Peyer's patch (tissue), 4 donors: Measurements from ENCODE around the gene NOC4L. TPM values are rescaled to one million over a fixed set of nuclear protein-coding genes. Genes with fewer than 3 reads are reported as not detected.
A peak's percentile ranks its signal among the peaks of the same experiment; 100 is the strongest.
"Not testable (repeated sequence)": the region's sequence is repeated elsewhere in the genome, so short reads cannot be mapped to it uniquely, and the experiment has no call there.

Experiments used
- DNase-seq, 3 donors: peaks; one replicate each; pipeline ENCODE4 v3.0.0-alpha.2; 2017 to 2019
- H3K27ac ChIP-seq, 4 donors: fragments of 200-600 bp; sonication (generic); one replicate each; pipeline ENCODE4 v1.5.1; 2016 to 2019
- H3K27me3 ChIP-seq, 2 donors: fragments of 200-600 bp; sonication (generic); one replicate each; pipeline ENCODE4 v1.5.1; 2019
- H3K36me3 ChIP-seq, 3 donors: fragments of 200-600 bp; sonication (generic); one replicate each; pipeline ENCODE4 v1.5.1; 2016 to 2019
- H3K4me1 ChIP-seq, 4 donors: fragments of 200-600 bp; sonication (generic); one replicate each; pipeline ENCODE4 v1.5.1; 2016 to 2019
- H3K4me3 ChIP-seq, 4 donors: fragments of 200-600 bp; sonication (generic); 1 replicate in 3 of 4; 2 replicates in 1 of 4; pipeline ENCODE4 v1.5.1; 2016 to 2019; ENCODE audit warnings: mild to moderate bottlenecking in 1 of 4
- H3K9me3 ChIP-seq, 4 donors: fragments of 200-600 bp; sonication (generic); one replicate each; pipeline ENCODE4 v1.5.1; 2016 to 2019; ENCODE audit warnings: mild to moderate bottlenecking in 1 of 4
- POLR2A ChIP-seq, 2 donors: fragments of 450-650 bp; IDR thresholded peaks; one replicate each; pipeline ENCODE4 v1.5.1; 2017; ENCODE audit warnings: antibody characterized with exemption in 2 of 2, mild to moderate bottlenecking in 2 of 2, moderate library complexity in 2 of 2
- total RNA-seq, 4 donors: library from RNA; depleted of rRNA; stranded (reverse); fragments of >200 nt; gene quantifications; one replicate each; pipeline ENCODE4 v1.1.0, GENCODE V29; 2016
- TF ChIP-seq, protein P1 (sequence below), 6 experiments: fragments of 450-650 bp in 4 of 6; fragments of 200-600 bp in 2 of 6; sonication (generic) in 1 of 6; IDR thresholded peaks; one replicate each; pipeline ENCODE4 v1.5.1; 2017 to 2019; ENCODE audit warnings: antibody characterized with exemption in 6 of 6, mild to moderate bottlenecking in 3 of 6, moderate library complexity in 1 of 6

The NOC4L gene
- total RNA-seq, 4 donors from 2014 or later = 8.9 to 47.0 (median 12.2) TPM

DNA sequence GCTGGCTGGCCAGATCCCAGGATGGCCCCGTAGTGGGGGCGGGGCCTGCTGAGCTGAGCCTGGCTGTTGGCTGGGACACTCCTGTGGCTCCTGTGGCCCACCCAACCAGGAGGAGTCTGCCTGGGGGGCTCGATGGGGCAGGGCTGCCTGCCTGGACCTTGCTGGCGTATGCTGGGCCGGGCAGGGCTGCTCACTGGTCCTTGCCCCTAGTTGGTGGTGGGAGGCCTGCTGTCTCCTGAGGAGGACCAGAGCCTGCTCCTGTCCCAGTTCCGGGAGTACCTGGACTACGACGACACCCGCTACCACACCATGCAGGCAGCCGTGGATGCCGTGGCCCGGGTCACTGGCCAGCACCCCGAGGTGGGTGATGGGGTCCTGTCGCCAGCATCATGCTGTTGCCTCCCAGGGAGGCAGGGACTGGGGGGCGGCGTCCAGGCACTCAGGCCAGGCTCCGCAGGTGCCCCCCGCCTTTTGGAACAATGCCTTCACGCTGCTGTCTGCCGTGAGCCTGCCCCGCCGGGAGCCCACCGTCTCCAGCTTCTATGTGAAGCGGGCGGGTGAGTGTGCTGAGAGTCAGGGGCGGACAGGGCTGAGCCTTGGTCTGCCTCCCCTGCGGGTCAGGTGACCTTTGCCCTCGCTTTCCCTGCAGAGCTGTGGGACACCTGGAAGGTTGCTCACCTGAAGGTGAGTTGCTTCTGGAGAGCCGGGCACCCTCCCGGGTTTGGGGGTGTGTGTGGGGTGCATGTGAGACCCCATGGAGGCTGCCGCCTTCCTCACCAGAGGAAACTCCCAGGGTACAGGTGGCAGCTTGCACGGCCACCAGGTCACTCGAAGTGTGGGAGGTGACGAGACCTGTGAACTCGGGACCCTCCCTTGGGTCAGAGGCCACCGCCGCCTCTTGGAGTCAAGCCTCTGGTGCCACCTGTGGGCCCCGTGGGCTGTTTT, 3.4 kb downstream of the NOC4L start:
- peak in 1 of 3 donors; percentile 43 for DNase-seq
- no peak overlapping the region for H3K4me3 ChIP-seq
- H3K27ac ChIP-seq = no peak overlapping the region
- no peaks in the 10 kb centered on the region for H3K9me3 ChIP-seq
- H3K4me1 ChIP-seq = peaks cover 5 to 22% (median 16%) of the 10 kb centered on the region in 4 donors
- TF ChIP-seq POLR2A (IDR thresholded peaks at IDR 0.05) = no peak
- TF ChIP-seq, protein P1, sequence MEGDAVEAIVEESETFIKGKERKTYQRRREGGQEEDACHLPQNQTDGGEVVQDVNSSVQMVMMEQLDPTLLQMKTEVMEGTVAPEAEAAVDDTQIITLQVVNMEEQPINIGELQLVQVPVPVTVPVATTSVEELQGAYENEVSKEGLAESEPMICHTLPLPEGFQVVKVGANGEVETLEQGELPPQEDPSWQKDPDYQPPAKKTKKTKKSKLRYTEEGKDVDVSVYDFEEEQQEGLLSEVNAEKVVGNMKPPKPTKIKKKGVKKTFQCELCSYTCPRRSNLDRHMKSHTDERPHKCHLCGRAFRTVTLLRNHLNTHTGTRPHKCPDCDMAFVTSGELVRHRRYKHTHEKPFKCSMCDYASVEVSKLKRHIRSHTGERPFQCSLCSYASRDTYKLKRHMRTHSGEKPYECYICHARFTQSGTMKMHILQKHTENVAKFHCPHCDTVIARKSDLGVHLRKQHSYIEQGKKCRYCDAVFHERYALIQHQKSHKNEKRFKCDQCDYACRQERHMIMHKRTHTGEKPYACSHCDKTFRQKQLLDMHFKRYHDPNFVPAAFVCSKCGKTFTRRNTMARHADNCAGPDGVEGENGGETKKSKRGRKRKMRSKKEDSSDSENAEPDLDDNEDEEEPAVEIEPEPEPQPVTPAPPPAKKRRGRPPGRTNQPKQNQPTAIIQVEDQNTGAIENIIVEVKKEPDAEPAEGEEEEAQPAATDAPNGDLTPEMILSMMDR (IDR thresholded peaks at IDR 0.05) = no peak
- no peaks in the 10 kb centered on the region for H3K27me3 ChIP-seq
- H3K36me3 ChIP-seq = peaks cover 0 to 31% (median 0%) of the 10 kb centered on the region in 3 donors

DNA sequence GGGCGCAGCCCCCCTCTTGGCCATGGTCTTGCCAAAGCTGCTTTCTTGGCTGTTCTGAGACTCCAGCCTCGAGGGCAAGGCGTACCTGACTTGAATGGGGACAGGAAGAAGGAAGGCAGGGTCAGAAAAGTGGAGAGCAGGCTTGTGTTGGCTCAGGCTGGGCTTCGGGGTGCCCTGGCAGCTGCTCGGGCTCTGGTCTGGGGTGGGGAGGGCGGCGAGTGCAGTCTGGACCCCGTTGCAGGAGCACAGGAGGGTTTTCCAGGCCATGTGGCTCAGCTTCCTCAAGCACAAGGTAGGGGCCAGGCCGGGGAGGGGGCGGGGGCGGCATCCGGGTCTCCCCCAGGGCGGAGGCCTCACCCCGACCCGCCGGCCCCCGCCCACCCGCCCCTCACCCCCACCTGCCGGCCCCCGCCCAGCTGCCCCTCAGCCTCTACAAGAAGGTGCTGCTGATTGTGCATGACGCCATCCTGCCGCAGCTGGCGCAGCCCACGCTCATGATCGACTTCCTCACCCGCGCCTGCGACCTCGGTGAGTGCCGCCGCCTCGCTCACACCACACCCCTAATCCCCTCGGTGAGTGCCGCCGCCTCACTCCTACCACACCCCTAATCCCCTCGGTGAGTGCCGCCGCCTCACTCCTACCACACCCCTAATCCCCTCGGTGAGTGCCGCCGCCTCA, 4.2 kb downstream of the NOC4L start:
- Histone ChIP-seq H3K4me1 (peaks cover 5 to 14% (median 10%) of the 10 kb centered on the region in 4 donors), H3K36me3 (peaks cover 0 to 31% (median 0%) of the 10 kb centered on the region in 3 donors), H3K27ac (no peak overlapping the region), H3K4me3 (no peak overlapping the region), H3K9me3 (no peaks in the 10 kb centered on the region), H3K27me3 (no peaks in the 10 kb centered on the region)
- no peak for DNase-seq
- no peak for TF ChIP-seq POLR2A (IDR thresholded peaks at IDR 0.05)
- TF ChIP-seq, protein P1 (IDR thresholded peaks at IDR 0.05) = no peak

DNA sequence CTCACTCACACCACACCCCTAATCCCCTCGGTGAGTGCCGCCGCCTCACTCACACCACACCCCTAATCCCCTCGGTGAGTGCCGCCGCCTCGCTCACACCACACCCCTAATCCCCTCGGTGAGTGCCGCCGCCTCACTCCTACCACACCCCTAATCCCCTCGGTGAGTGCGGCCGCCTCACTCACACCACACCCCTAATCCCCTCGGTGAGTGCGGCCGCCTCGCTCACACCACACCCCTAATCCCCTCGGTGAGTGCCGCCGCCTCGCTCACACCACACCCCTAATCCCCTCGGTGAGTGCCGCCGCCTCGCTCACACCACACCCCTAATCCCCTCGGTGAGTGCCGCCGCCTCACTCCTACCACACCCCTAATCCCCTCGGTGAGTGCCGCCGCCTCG, 5.3 kb downstream of the NOC4L start:
- not testable (repeated sequence) for H3K27ac ChIP-seq, DNase-seq, H3K4me3 ChIP-seq, H3K9me3 ChIP-seq, H3K27me3 ChIP-seq
- peaks cover 0 to 31% (median 0%) of the 10 kb centered on the region in 3 donors for H3K36me3 ChIP-seq
- peaks cover 5 to 15% (median 10%) of the 10 kb centered on the region in 4 donors for H3K4me1 ChIP-seq

DNA sequence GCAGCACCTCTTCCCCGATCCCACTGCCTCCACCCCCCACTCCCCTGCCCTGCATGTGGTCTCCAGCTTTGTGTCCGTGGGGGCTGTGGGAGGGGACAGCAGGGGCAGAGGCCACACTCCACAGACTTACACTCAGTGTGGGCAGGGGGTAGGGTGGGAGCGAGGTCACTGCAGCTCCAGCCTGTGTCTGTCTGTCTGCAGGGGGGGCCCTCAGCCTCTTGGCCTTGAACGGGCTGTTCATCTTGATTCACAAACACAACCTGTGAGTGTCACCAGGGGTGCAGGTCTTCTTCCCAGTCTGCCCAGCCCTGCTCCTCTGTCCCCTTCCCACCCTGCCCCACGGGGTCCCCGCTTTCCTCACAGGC, 6.5 kb downstream of the NOC4L start:
- no peak for TF ChIP-seq POLR2A (IDR thresholded peaks at IDR 0.05)
- TF ChIP-seq, protein P1 (IDR thresholded peaks at IDR 0.05) = no peak
- Histone ChIP-seq H3K36me3 (peaks cover 0 to 31% (median 0%) of the 10 kb centered on the region in 3 donors), H3K27ac (no peak overlapping the region), H3K4me3 (no peak overlapping the region), H3K9me3 (no peaks in the 10 kb centered on the region), H3K4me1 (peaks cover 0 to 5% (median 1%) of the 10 kb centered on the region in 4 donors), H3K27me3 (no peaks in the 10 kb centered on the region)
- DNase-seq = no peak

DNA sequence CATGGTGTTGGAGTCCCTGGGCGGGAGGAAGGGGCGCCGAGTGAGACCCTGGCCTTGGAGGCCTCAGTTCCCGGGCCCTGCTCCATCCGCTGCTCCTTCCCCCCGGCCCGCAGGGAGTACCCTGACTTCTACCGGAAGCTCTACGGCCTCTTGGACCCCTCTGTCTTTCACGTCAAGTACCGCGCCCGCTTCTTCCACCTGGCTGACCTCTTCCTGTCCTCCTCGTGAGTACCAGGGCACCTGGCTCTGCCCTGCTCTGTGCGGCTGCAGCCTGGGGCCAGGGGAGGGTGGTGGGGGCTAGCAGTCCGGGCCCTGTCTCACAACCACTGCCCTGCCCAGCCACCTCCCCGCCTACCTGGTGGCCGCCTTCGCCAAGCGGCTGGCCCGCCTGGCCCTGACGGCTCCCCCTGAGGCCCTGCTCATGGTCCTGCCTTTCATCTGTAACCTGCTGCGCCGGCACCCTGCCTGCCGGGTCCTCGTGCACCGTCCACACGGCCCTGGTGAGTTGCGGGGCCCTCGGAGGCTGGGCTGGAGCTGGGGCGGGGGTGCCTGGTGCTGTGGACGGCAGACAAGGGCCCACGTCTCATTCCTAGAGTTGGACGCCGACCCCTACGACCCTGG, 7.0 kb downstream of the NOC4L start:
- Histone ChIP-seq H3K4me1 (peaks cover 0 to 5% (median 0%) of the 10 kb centered on the region in 4 donors), H3K4me3 (no peak overlapping the region), H3K9me3 (no peaks in the 10 kb centered on the region), H3K36me3 (peaks cover 0 to 31% (median 0%) of the 10 kb centered on the region in 3 donors), H3K27ac (no peak overlapping the region), H3K27me3 (no peaks in the 10 kb centered on the region)
- no peak for DNase-seq
- no peak for TF ChIP-seq POLR2A (IDR thresholded peaks at IDR 0.05)
- TF ChIP-seq, protein P1 (IDR thresholded peaks at IDR 0.05) = no peak
